SK-N-SH (cell line): ENCODE measurements around the gene UGDH. TPM values are rescaled to one million over a fixed set of nuclear protein-coding genes. Genes with fewer than 3 reads are reported as not detected.
A peak's percentile ranks its signal among the peaks of the same experiment; 100 is the strongest.

ENCODE experiments used
- CTCF ChIA-PET: fragments of 300-600, 350-600 bp; formaldehyde crosslinking; extraction: SDS; loops from one replicate; lab custom pipeline; 2021; lab: Yijun Ruan, JAX
- POLR2A ChIA-PET: fragments of 350-600 bp; sonication (Branson Sonifier 250); formaldehyde crosslinking; extraction: SDS; loops from one replicate; lab custom pipeline; 2020; ENCODE audit warnings: antibody characterized with exemption, inconsistent platforms; lab: Yijun Ruan, JAX
- DNase-seq: peaks from one replicate; pipeline ENCODE4 v3.0.0; 2012
- H2AFZ ChIP-seq: fragments of 200-600 bp; sonication (generic); 2 replicates; pipeline ENCODE4 v1.8.1; 2016; ENCODE audit warnings: antibody characterized with exemption, mild to moderate bottlenecking, low read depth
- H3F3A ChIP-seq: fragments of 200-600 bp; sonication (generic); replicated peaks from 2 replicates; pipeline ENCODE3; 2016; ENCODE audit warnings: antibody characterized with exemption, mild to moderate bottlenecking; ENCODE audit not compliant: insufficient read depth
- H3K27ac ChIP-seq, 2 experiments: fragments of 200-500 bp in 1 of 2; fragments of 200-600 bp in 1 of 2; sonication (Bioruptor generic) in 1 of 2; sonication (generic), shearing (Covaris generic) in 1 of 2; 2 replicates each; pipeline versions ENCODE4 v1.5.1 to v1.6.1; 2014 to 2016; ENCODE audit warnings: low read depth in 2 of 2, inconsistent platforms in 1 of 2, low read length in 1 of 2, mild to moderate bottlenecking in 1 of 2, mixed read lengths in 1 of 2
- H3K27me3 ChIP-seq: fragments of 200-600 bp; sonication (generic), shearing (Covaris generic); 2 replicates; pipeline ENCODE4 v1.6.1; 2016; ENCODE audit warnings: mixed run types; ENCODE audit not compliant: insufficient read depth
- H3K36me3 ChIP-seq, 2 experiments: fragments of 200-500 bp in 1 of 2; fragments of 200-600 bp in 1 of 2; sonication (Bioruptor generic) in 1 of 2; sonication (generic) in 1 of 2; replicated peaks in 1 of 2; 2 replicates each; pipeline versions ENCODE3 to v1.5.1; 2014 to 2016; ENCODE audit warnings: low read length in 1 of 2, mild to moderate bottlenecking in 1 of 2; ENCODE audit not compliant: insufficient read depth in 2 of 2, control insufficient read depth in 1 of 2
- H3K4me1 ChIP-seq, 2 experiments: fragments of 200-500 bp in 1 of 2; fragments of 200-600 bp in 1 of 2; sonication (Bioruptor generic) in 1 of 2; sonication (generic), shearing (Covaris generic) in 1 of 2; 2 replicates each; pipeline versions ENCODE4 v1.5.1 to v1.6.1; 2014 to 2016; ENCODE audit warnings: low read depth in 1 of 2, low read length in 1 of 2, mixed run types in 1 of 2; ENCODE audit not compliant: insufficient read depth in 2 of 2, control insufficient read depth in 1 of 2
- H3K4me2 ChIP-seq: fragments of 200-600 bp; sonication (generic), shearing (Covaris generic); 2 replicates; pipeline ENCODE4 v1.6.1; 2017; ENCODE audit warnings: mixed run types
- H3K4me3 ChIP-seq, 2 experiments: fragments of 200-500 bp in 1 of 2; fragments of 200-600 bp in 1 of 2; sonication (Bioruptor generic) in 1 of 2; sonication (generic), shearing (Covaris generic) in 1 of 2; 2 replicates each; pipeline versions ENCODE4 v1.5.1 to v1.8.1; 2014 to 2016; ENCODE audit warnings: low read depth in 2 of 2, inconsistent platforms in 1 of 2, low read length in 1 of 2, mild to moderate bottlenecking in 1 of 2, mixed read lengths in 1 of 2, moderate library complexity in 1 of 2
- H3K79me2 ChIP-seq: fragments of 200-600 bp; sonication (generic); 2 replicates; pipeline ENCODE4 v1.8.1; 2017; ENCODE audit warnings: mild to moderate bottlenecking; ENCODE audit not compliant: insufficient read depth
- H3K9ac ChIP-seq: fragments of 200-600 bp; sonication (generic); 2 replicates; pipeline ENCODE4 v1.6.1; 2017; ENCODE audit warnings: mixed run types
- H3K9me2 ChIP-seq: fragments of 200-600 bp; sonication (generic); 2 replicates; pipeline ENCODE4 v1.6.1; 2017; ENCODE audit warnings: mixed run types
- H3K9me3 ChIP-seq: fragments of 200-600 bp; sonication (generic); 2 replicates; pipeline ENCODE4 v1.6.1; 2017; ENCODE audit warnings: mixed run types, mild to moderate bottlenecking, moderate library complexity
- H4K20me1 ChIP-seq: fragments of 200-600 bp; sonication (generic); 2 replicates; pipeline ENCODE4 v1.6.1; 2017; ENCODE audit warnings: mild to moderate bottlenecking, mixed run types; ENCODE audit not compliant: insufficient read depth
- CHD2 ChIP-seq: fragments of 150-350 bp; IDR thresholded peaks from 2 replicates; pipeline ENCODE4 v1.6.1; 2018; ENCODE audit warnings: low read length; ENCODE audit not compliant: partially characterized antibody
- ELF1 ChIP-seq: IDR thresholded peaks from 2 replicates; pipeline ENCODE4 v1.4.0; 2012
- EZH2phosphoT487 ChIP-seq: fragments of 200-600 bp; sonication (generic); IDR thresholded peaks from 2 replicates; pipeline ENCODE4 v1.6.1; 2017; ENCODE audit warnings: low read depth, mixed run types, mild to moderate bottlenecking, antibody characterized with exemption, moderate library complexity, borderline replicate concordance
- FOSL2 ChIP-seq: IDR thresholded peaks from 2 replicates; pipeline ENCODE4 v1.4.0; 2012; ENCODE audit warnings: low read depth, mild to moderate bottlenecking, moderate library complexity, borderline replicate concordance
- GABPA ChIP-seq: IDR thresholded peaks from 2 replicates; pipeline ENCODE4 v1.4.0; 2012; ENCODE audit warnings: low read depth, mild to moderate bottlenecking
- MXI1 ChIP-seq: IDR thresholded peaks from 2 replicates; pipeline ENCODE4 v1.6.1; 2012; ENCODE audit warnings: mild to moderate bottlenecking, low read depth, low read length, improper control_type of control experiment
- POLR2AphosphoS5 ChIP-seq: IDR thresholded peaks from 2 replicates; pipeline ENCODE4 v1.6.1; 2012; ENCODE audit warnings: low read depth, low read length
- SIN3A ChIP-seq: IDR thresholded peaks from 2 replicates; pipeline ENCODE4 v1.6.1; 2012; ENCODE audit warnings: low read depth, mild to moderate bottlenecking, low read length, moderate library complexity, borderline replicate concordance
- TAF1 ChIP-seq: IDR thresholded peaks from 2 replicates; pipeline ENCODE4 v1.6.1; 2012; ENCODE audit warnings: low read depth, mild to moderate bottlenecking, low read length, moderate library complexity, borderline replicate concordance
- TCF12 ChIP-seq: IDR thresholded peaks from 2 replicates; pipeline ENCODE4 v1.4.0; 2012
- TEAD4 ChIP-seq: IDR thresholded peaks from 2 replicates; pipeline ENCODE4 v1.4.0; 2012; ENCODE audit warnings: mild to moderate bottlenecking, borderline replicate concordance; ENCODE audit not compliant: insufficient read depth
- WGBS: methylation state at CpG from one replicate; pipeline ENCODE4 v1.1.6; 2017; ENCODE audit warnings: low lambda C conversion rate; 5-methylcytosine and 5-hydroxymethylcytosine counted together
- polyA plus RNA-seq, 3 experiments: library from polyadenylated mRNA; depleted of rRNA; stranded (reverse); fragments of >200 nt; gene quantifications; 2 replicates each; pipeline ENCODE4 v1.2.3, GENCODE V29; 2012
- TF ChIP-seq, protein P1 (sequence below): fragments of 200-600 bp; sonication (generic); IDR thresholded peaks from 2 replicates; pipeline ENCODE4 v1.6.1; 2017; ENCODE audit warnings: antibody characterized with exemption, mild to moderate bottlenecking, moderate library complexity
- TF ChIP-seq, protein P2 (sequence below): IDR thresholded peaks from 2 replicates; pipeline ENCODE4 v1.4.0; 2012; ENCODE audit warnings: low read depth, borderline replicate concordance
- TF ChIP-seq, protein P3 (sequence below): IDR thresholded peaks from 2 replicates; pipeline ENCODE4 v1.4.0; 2012; ENCODE audit warnings: low read depth

The UGDH gene
- 41.4 and 41.6 TPM in 2 replicates for polyA plus RNA-seq (2012; rRNA removed)
- polyA plus RNA-seq (2012; cell fraction: cytosol; rRNA removed): 54.0 and 60.7 TPM in 2 replicates
- polyA plus RNA-seq (2012; cell fraction: nucleus; rRNA removed): 12.4 and 22.4 TPM in 2 replicates

DNA sequence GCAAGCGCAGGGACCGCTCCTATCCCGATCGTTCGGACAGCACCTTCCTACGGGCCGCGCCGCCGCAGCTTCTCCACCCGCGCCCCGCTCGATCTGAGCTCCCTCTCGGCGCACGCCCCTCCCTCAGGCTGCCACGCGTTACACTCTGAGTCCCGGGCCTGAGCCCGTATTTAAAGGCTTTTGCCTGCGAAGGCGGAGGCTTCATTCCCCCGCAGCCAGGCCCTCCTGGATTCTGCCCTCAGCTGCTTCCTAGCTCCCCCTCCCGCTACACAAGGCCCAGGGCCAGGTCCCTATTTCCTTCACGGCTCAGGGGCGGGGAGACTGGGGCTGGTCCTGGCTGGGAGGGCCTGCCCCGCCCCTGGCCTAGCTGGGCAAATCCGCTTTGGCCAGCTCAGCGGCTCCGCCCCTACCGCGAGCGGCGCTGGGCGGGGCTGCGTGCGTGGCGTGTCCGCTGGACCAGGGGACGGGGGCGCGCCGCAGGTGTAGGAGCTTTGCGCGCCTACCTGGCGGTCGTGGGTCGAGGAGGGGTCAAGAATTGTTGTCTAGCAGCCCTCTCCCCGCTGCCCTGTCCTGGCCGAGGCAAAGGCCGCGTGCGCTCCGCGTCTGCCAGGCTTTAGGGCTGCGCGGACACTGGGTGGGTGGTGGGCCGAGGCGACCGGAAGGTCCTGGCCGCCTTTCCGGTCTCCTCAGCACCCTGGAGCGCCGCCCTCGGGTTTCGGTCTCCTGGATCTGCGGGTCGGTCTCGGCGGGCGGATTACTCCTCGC lies at the start of gene UGDH:
Gene UGDH (minus strand): TSS at position 144 of the 765 bp plus-strand sequence. CDS start 5,927 bp downstream, outside the sequence.
- Histone ChIP-seq H3K27me3 (no peaks in the 10 kb centered on the region), H3K4me2 (peak within 1 kb of the TSS; percentile 84), H3K4me3 (peak within 1 kb of the TSS; percentile 84 to 89), H3F3A (peaks cover 15% of the 10 kb centered on the region), H3K4me1 (peaks cover 3 to 6% of the 10 kb centered on the region in 2 experiments; a peak in 2 of 4 replicates), H4K20me1 (no peaks in the 10 kb centered on the region), H3K9me2 (no peaks in the 10 kb centered on the region), H2AFZ (peak within 1 kb of the TSS; percentile 54), H3K9me3 (no peaks in the 10 kb centered on the region), H3K9ac (peak within 1 kb of the TSS; percentile 94), H3K27ac (peak within 1 kb of the TSS; percentile 92 to 96), H3K36me3 (peaks cover 0 to 35% of the 10 kb centered on the region in 2 experiments), H3K79me2 (peaks cover 77% of the 10 kb centered on the region)
- CTCF ChIA-PET: interaction anchor here (0.8 to 2.2 kb wide), 2 partner anchors 58 to 69 kb away, joined by 3 to 10 read pairs; partner anchors contain the start of genes LIAS and RPL9
- DNase-seq: peak; percentile 98
- POLR2A ChIA-PET: interaction anchor here (0.6 to 2.6 kb wide), 17 partner anchors 10 to 528 kb away, joined by 3 to 40 read pairs (median 4); partner anchors contain the start of genes LIAS, RPL9, SMIM14 and UBE2K
- under 1% methylated on average over 24 of the region's 73 CpGs for WGBS
- TF ChIP-seq EZH2phosphoT487: no peak
- peak; percentile 90 for TF ChIP-seq TAF1
- 0 out of 2 replicates have a peak, but pooled peaks have one; percentile 5 for TF ChIP-seq FOSL2
- TF ChIP-seq ELF1: peak; percentile 22; the same call in 1 of the 2 replicates
- TF ChIP-seq, protein P1, sequence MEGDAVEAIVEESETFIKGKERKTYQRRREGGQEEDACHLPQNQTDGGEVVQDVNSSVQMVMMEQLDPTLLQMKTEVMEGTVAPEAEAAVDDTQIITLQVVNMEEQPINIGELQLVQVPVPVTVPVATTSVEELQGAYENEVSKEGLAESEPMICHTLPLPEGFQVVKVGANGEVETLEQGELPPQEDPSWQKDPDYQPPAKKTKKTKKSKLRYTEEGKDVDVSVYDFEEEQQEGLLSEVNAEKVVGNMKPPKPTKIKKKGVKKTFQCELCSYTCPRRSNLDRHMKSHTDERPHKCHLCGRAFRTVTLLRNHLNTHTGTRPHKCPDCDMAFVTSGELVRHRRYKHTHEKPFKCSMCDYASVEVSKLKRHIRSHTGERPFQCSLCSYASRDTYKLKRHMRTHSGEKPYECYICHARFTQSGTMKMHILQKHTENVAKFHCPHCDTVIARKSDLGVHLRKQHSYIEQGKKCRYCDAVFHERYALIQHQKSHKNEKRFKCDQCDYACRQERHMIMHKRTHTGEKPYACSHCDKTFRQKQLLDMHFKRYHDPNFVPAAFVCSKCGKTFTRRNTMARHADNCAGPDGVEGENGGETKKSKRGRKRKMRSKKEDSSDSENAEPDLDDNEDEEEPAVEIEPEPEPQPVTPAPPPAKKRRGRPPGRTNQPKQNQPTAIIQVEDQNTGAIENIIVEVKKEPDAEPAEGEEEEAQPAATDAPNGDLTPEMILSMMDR: peak; percentile 11; the same call in 1 of the 2 replicates
- TF ChIP-seq TEAD4: no peak
- peak; percentile 98 for TF ChIP-seq POLR2AphosphoS5
- TF ChIP-seq, protein P2, sequence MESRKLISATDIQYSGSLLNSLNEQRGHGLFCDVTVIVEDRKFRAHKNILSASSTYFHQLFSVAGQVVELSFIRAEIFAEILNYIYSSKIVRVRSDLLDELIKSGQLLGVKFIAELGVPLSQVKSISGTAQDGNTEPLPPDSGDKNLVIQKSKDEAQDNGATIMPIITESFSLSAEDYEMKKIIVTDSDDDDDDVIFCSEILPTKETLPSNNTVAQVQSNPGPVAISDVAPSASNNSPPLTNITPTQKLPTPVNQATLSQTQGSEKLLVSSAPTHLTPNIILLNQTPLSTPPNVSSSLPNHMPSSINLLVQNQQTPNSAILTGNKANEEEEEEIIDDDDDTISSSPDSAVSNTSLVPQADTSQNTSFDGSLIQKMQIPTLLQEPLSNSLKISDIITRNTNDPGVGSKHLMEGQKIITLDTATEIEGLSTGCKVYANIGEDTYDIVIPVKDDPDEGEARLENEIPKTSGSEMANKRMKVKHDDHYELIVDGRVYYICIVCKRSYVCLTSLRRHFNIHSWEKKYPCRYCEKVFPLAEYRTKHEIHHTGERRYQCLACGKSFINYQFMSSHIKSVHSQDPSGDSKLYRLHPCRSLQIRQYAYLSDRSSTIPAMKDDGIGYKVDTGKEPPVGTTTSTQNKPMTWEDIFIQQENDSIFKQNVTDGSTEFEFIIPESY: no peak
- peak; percentile 36 for TF ChIP-seq TCF12
- TF ChIP-seq, protein P3, sequence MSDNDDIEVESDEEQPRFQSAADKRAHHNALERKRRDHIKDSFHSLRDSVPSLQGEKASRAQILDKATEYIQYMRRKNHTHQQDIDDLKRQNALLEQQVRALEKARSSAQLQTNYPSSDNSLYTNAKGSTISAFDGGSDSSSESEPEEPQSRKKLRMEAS: peak; percentile 85
- TF ChIP-seq MXI1: peak; percentile 74
- TF ChIP-seq CHD2: peak; percentile 55
- peak; percentile 95 for TF ChIP-seq SIN3A
- peak; percentile 88 for TF ChIP-seq GABPA
